Left colon (tissue), 2 donors: Measurements from ENCODE around the gene ZNF331. TPM values are rescaled to one million over a fixed set of nuclear protein-coding genes. Genes with fewer than 3 reads are reported as not detected.
A peak's percentile ranks its signal among the peaks of the same experiment; 100 is the strongest.

Source experiments
- ATAC-seq: fragments of 200-7000 bp; cut with Tn5 transposase; one replicate; pipeline ENCODE4 v1.9.1; 2020; ENCODE audit warnings: mild to moderate bottlenecking, moderate library complexity
- DNase-seq, 2 donors: peaks; one replicate each; pipeline ENCODE4 v3.0.0-alpha.2; 2020
- intact Hi-C, 2 donors: fragments of 100-400 bp; cut with DNase I in 1 of 2; cut with micrococcal nuclease in 1 of 2; formaldehyde crosslinking; loops; one replicate each; pipeline versions ENCODE4 v1.11.2 to v1.14.0; 2022; cut with DNase I, micrococcal nuclease
- total RNA-seq, 2 donors: library from RNA; stranded (reverse); fragmentation: NEBNext Ultra II Directional; extraction: Animal tissue kit (Norgen Biotek cat#: 25700); gene quantifications; one replicate each; pipeline ENCODE4 v1.2.1, GENCODE V29; 2021
- donor health status: DM: no; HTN: no; CAD: no.
- donor health status: DM: yes; HTN: yes; CAD: no.

ZNF331 gene
- total RNA-seq, 2 donors from 2014 or later: 5.3 to 6.0 TPM

GRCh38 chr19:53553156-53553555 lies 15.2 kb downstream of the ZNF331 start:
- no peak for DNase-seq
- intact Hi-C loops: no loop called here
- ATAC-seq: no peak

GRCh38 chr19:53553865-53554791 lies 16.2 kb downstream of the ZNF331 start:
- intact Hi-C loops: no loop called here
- peak; percentile 76 to 87 for DNase-seq
- ATAC-seq: peak; percentile 91

GRCh38 chr19:53554804-53555203 lies 16.9 kb downstream of the ZNF331 start:
- ATAC-seq (peak; percentile 18), DNase-seq (peak in 1 of 2 donors; percentile 20)
- intact Hi-C loops: no loop called here

- intact Hi-C loops: no loop called here
- ATAC-seq (no peak), DNase-seq (no peak)
These were observed 17.4 kb downstream of the ZNF331 start for GRCh38 chr19:53555352-53555751.

DNA sequence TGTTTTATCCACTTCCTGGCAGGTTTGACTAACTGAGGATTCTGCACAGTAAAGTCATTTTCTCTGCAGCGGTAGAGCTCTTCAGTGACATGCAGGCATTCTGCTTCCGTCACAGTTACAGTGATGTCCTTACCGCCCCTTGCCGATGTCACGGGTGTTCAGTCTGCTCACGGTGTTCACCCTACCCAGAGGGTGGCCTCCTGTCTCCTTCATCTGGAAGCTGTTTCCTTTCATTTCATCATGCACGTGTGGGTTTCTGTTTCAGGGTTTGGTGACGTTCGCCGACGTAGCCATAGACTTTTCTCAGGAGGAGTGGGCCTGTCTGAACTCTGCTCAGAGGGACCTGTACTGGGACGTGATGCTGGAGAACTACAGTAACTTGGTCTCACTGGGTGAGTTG lies 33.4 kb downstream of the ZNF331 start:
- intact Hi-C loops: no loop called here
- no peak for DNase-seq
- ATAC-seq: no peak

DNA sequence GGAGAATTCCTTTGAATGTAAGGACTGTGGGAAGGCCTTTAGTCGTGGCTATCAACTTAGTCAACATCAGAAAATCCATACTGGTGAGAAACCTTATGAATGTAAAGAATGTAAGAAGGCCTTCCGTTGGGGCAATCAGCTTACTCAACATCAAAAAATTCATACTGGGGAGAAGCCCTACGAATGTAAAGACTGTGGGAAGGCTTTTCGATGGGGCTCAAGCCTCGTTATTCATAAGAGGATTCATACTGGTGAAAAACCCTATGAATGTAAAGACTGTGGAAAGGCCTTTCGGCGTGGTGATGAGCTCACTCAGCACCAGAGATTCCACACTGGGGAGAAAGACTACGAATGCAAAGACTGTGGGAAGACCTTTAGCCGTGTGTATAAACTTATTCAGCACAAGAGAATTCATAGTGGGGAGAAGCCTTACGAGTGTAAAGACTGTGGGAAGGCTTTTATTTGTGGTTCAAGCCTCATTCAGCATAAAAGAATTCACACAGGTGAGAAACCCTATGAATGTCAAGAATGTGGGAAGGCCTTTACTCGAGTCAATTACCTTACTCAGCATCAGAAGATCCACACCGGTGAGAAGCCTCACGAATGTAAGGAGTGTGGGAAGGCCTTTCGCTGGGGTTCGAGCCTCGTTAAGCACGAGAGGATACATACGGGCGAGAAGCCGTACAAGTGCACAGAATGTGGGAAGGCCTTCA lies 39.2 kb downstream of the ZNF331 start:
- intact Hi-C loops: no loop called here
- ATAC-seq (no peak), DNase-seq (no peak)

GRCh38 chr19:53577968-53578367 lies 40.0 kb downstream of the ZNF331 start:
- no peak for ATAC-seq
- no peak for DNase-seq
- intact Hi-C loops: no loop called here

DNA sequence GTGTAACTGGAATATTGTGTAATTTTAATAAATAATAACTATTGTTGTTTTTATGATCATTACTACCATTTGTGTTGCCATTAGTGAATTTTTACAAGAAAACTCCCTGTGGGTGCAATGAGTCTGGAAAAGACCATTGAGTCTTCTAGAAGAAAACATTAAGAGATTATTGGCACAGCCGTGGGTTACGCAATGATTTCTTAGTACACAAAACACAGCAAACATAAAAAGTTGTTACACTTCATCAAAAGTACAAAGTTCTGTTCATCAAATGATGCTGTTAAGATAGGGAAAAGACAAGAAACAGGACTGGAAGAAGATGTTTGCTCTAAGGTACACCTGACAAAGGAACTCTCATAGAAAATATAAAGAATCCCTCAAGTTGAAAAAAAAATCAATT lies 41.6 kb downstream of the ZNF331 start:
- no peak for ATAC-seq
- no peak for DNase-seq
- intact Hi-C loops: no loop called here

DNA sequence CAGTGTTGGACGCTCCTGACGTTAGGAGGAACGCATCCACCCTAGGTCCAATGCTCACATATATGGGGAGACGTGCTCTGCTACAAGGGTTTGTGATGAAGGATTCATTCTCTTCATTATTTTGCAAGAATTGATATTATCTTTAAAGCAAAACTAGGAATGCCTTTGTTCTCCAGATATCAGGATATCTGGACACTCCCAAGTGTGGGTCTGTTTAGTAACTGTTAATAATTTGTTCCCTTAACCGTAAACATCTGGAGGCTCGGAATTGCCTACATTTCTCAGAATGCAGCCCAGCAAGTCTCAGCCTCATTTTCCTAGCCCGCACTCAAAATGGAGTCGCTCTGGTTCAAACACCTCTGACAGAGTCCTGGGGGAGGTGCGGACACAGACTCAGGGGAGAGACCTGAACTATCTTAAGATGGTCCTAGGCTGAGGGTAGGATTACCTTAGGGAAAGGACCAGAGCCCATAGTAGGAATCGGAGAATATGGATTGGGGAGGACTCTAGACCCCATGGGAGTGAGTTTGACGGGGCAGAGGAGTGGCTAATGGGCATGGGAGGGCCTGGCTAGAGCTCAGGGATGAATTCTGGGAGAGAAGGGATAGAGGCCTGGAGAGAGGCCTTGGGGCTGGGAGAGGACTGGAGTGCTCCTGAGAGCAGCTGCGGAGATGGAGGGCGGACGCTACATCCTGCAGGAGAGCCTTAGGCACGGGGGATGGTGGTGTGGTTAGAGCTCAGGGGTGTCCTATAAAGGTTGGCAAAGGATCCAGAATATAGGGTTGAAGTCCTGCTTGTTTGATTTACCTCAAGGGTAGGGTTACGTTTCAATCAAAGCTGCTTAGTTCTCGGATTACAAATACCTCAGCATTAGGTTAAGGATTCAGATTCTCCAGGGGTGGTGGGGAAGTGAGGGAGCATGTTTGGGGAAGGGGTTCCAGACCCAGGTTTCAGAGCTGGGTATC lies 43.2 kb downstream of the ZNF331 start:
- intact Hi-C loops: no loop called here
- ATAC-seq: no peak

GRCh38 chr19:53581871-53582279 lies 43.9 kb downstream of the ZNF331 start:
- intact Hi-C loops: no loop called here
- DNase-seq (no peak), ATAC-seq (no peak)

More for the DNA sequence above, 43.2 kb downstream of the ZNF331 start:
- DNase-seq: no peak

DNA sequence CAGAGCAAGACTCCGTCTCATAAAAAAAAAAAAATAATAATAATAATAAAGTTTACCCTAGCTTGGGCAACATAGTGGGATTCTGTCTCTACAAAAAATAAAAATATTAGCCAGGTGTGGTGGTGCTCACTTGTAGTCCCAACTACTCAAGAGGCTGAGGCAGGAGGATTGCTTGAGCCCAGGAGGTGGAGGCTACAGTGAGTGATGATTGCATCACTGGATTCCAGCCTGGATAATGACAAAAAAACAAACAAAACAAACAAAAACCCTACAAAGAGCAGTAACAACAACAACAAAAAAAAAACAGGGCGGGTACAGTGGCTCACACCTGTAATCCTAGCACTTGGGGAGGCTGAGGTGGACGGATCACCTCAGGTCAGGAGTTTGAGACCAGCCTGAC lies 45.2 kb downstream of the ZNF331 start:
- ATAC-seq: no peak
- intact Hi-C loops: no loop called here
- no peak for DNase-seq

DNA sequence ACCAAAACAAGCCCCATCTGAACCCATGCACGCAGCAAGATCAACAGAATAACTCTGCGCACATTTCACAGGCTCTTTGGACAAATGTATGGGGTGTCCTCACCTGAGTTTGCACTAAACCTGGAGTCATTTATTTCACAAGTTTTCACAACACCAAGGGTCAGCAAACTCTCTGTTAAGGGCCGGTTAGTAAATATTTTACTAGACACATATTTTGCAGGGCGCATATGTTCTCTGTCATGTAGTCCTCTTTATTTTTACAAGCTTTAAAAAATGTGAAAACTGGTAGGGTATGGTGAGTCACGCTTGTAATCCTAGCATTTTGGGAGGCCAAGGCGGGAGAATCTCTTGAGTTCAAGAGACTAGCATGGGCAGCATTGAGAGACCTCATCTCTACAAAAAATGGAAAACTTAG lies 48.3 kb downstream of the ZNF331 start:
- intact Hi-C loops: no loop called here
- ATAC-seq: no peak
- DNase-seq: no peak

GRCh38 chr19:53594811-53595509 lies 57.0 kb downstream of the ZNF331 start:
- intact Hi-C loops: no loop called here
- no peak for DNase-seq
- ATAC-seq: no peak

GRCh38 chr19:53595510-53595867 lies 57.5 kb downstream of the ZNF331 start:
- ATAC-seq (no peak), DNase-seq (no peak)
- intact Hi-C loops: no loop called here

DNA sequence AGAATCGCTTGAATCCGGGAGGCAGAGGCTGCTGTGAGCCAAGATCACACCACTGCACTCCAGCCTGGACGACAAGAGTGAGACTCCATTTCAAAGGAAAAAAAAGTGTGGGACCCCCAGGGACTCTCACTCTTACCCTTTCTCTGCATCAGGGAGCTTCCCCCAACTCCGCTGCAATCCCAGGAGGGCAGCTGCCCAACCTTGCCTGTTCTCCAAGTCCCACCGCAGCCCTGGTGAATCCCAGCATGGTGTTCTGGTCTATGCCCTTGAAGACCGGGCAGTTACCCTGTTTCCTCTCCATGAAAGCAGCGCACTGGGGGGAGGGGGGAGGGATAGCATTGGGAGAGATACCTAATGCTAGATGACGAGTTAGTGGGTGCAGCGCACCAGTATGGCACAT lies 58.1 kb downstream of the ZNF331 start:
- ATAC-seq: no peak
- intact Hi-C loops: no loop called here

GRCh38 chr19:53597023-53597422 lies 59.1 kb downstream of the ZNF331 start:
- no peak for DNase-seq
- ATAC-seq: no peak
- intact Hi-C loops: no loop called here

More for the DNA sequence above, 58.1 kb downstream of the ZNF331 start:
- DNase-seq: no peak

DNA sequence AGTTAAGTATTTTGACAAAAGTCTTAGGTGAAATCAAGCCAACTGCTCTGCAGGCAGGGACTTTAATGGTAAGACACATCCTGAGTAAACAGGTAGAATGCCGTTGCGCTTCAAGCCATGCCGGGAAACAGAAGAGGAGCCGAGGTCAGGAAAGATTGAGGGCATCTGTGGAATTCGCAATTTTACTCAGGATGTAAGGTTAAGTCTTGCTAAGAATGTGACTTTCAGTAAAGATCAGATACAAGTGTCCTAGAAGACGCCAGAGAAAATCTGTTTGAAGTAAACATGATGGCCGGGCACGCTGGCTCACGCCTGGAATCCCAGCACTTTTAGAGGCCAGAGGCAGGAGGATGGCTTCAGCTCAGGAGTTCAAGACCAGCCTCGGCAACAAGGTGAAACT lies 60.4 kb downstream of the ZNF331 start:
- no peak for DNase-seq
- intact Hi-C loops: no loop called here
- ATAC-seq: no peak

DNA sequence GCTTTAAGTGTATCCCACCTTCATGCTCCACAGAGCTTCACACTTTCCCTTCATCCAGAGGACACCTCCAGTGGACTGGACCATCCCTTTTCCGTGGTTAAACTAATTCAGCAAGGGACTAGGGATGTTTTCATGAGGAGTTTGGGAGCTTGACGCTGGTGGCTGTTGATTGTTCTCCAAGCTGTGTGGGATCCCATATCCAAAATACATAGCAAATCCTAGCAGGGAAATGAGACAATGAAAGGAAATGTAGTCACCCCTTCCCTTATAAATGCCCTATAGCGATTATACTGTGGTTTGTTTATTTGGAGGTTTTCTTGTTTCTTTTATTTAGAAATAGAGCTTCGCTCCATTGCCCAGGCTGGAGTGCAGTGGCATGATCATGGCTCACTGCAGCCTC lies 62.3 kb downstream of the ZNF331 start:
- no peak for DNase-seq
- no peak for ATAC-seq
- intact Hi-C loops: no loop called here

GRCh38 chr19:53606031-53606430 lies 68.1 kb downstream of the ZNF331 start:
- intact Hi-C loops: no loop called here
- ATAC-seq: no peak
- no peak for DNase-seq
